Stomach (tissue), 9 donors: ENCODE data around the gene DST. TPM values are rescaled to one million over a fixed set of nuclear protein-coding genes. Genes with fewer than 3 reads are reported as not detected.

ENCODE experiments used
- DNase-seq, 2 donors: peaks; one replicate each; pipeline versions ENCODE4 v3.0.0 to v3.0.0-alpha.2; 2013 to 2019
- H3K27ac ChIP-seq, 5 donors: fragments of 200-600 bp in 4 of 5; sonication (generic) in 4 of 5; one replicate each; pipeline ENCODE4 v1.5.1; 2013 to 2019; ENCODE audit warnings: mild to moderate bottlenecking in 1 of 5, moderate library complexity in 1 of 5
- H3K27me3 ChIP-seq, 3 donors: fragments of 200-600 bp; sonication (generic); one replicate each; pipeline ENCODE4 v1.5.1; 2017 to 2019; ENCODE audit warnings: mixed run types in 1 of 3
- H3K36me3 ChIP-seq, 4 donors: fragments of 200-600 bp; sonication (generic); 1 replicate in 3 of 4; 2 replicates in 1 of 4; pipeline ENCODE4 v1.5.1; 2016 to 2019
- H3K4me1 ChIP-seq, 4 donors: fragments of 200-600 bp; sonication (generic); one replicate each; pipeline ENCODE4 v1.5.1; 2016 to 2019
- H3K4me3 ChIP-seq, 4 donors: fragments of 200-600 bp; sonication (generic) in 3 of 4; one replicate each; pipeline ENCODE4 v1.5.1; 2016 to 2019; ENCODE audit warnings: mild to moderate bottlenecking in 1 of 4
- H3K9me3 ChIP-seq, 4 donors: fragments of 200-600 bp; sonication (generic); one replicate each; pipeline ENCODE4 v1.5.1; 2016 to 2019
- CTCF ChIP-seq, 7 experiments: fragments of 450-650 bp in 4 of 7; fragments of 200-600 bp in 3 of 7; sonication (generic) in 3 of 7; IDR thresholded peaks; one replicate each; pipeline ENCODE4 v1.5.1; 2016 to 2019; ENCODE audit warnings: antibody characterized with exemption in 7 of 7, control low read depth in 2 of 7, mild to moderate bottlenecking in 1 of 7
- EP300 ChIP-seq: sonication (generic); formaldehyde crosslinking; IDR thresholded peaks from one replicate; pipeline ENCODE4 v1.6.1; 2017; ENCODE audit warnings: antibody characterized with exemption
- POLR2A ChIP-seq, 4 donors: fragments of 450-650 bp; IDR thresholded peaks; one replicate each; pipeline ENCODE4 v1.6.1; 2016; ENCODE audit warnings: antibody characterized with exemption in 4 of 4, control low read depth in 2 of 4, mild to moderate bottlenecking in 1 of 4, moderate library complexity in 1 of 4
- POLR2AphosphoS5 ChIP-seq, 3 donors: sonication (generic); formaldehyde crosslinking; IDR thresholded peaks; one replicate each; pipeline ENCODE4 v1.6.1; 2016; ENCODE audit warnings: antibody characterized with exemption in 3 of 3
- WGBS, 5 donors: extraction: QIAGEN DNeasy Blood & Tissue Kit in 3 of 5; methylation state at CpG; one replicate each; pipeline versions ENCODE4 v1.1.5 to v1.1.7; 2013 to 2018; 5-methylcytosine and 5-hydroxymethylcytosine counted together
- intact Hi-C: fragments of 100-400 bp; cut with DNase I; formaldehyde crosslinking; loops from one replicate; pipeline ENCODE4 v1.15.1; 2023; ENCODE audit warnings: low total_unique reads
- polyA plus RNA-seq, 3 donors: library from polyadenylated mRNA; stranded (reverse); fragments of 200-250 nt; gene quantifications; one replicate each; pipeline ENCODE4 v1.2.3, GENCODE V29; 2013
- total RNA-seq, 5 donors: library from RNA; depleted of rRNA; stranded (reverse); fragments of >200 nt; gene quantifications; one replicate each; pipeline versions ENCODE4 v1.1.0 to v1.2.3, GENCODE V29; 2014 to 2016
- donor health status: healthy with polysubstance abuse.
- donor health status: Bipolar disorder and iron deficiency.
- donor health status: healthy.

DST gene
- total and polyA plus RNA-seq, 8 donors: 16.3 to 623 (median 200) TPM

- Histone ChIP-seq H3K27me3 (no peaks in the 10 kb centered on the region), H3K4me1 (peaks cover 4 to 53% (median 19%) of the 10 kb centered on the region in 4 donors), H3K9me3 (no peaks in the 10 kb centered on the region), H3K4me3 (no peak overlapping the region), H3K36me3 (peaks cover 6 to 72% (median 58%) of the 10 kb centered on the region in 4 donors), H3K27ac (no peak overlapping the region)
- DNase-seq: no peak
- 78 to 90% (median 87%) methylated on average over 4 of the region's 4 CpGs for WGBS, 5 donors
- no peak for TF ChIP-seq POLR2A (IDR thresholded peaks at IDR 0.05)
- TF ChIP-seq EP300: no peak
- TF ChIP-seq POLR2AphosphoS5 (IDR thresholded peaks at IDR 0.05): no peak
- no peak for TF ChIP-seq CTCF (IDR thresholded peaks at IDR 0.05)
- intact Hi-C loops: no loop called here
Observed at GRCh38 chr6:56480654-56481337, 161.9 kb downstream of the DST start.

- H3K27ac ChIP-seq: no peak overlapping the region
- H3K27me3 ChIP-seq: no peaks in the 10 kb centered on the region
- intact Hi-C loops: no loop called here
- peaks cover 6 to 72% (median 59%) of the 10 kb centered on the region in 4 donors for H3K36me3 ChIP-seq
- peaks cover 4 to 58% (median 21%) of the 10 kb centered on the region in 4 donors for H3K4me1 ChIP-seq
- DNase-seq: no peak
- H3K4me3 ChIP-seq: no peak overlapping the region
- no peaks in the 10 kb centered on the region for H3K9me3 ChIP-seq
- TF ChIP-seq EP300 (no peak), POLR2AphosphoS5 (IDR thresholded peaks at IDR 0.05) (no peak)
Observed at GRCh38 chr6:56480246-56480645, 162.4 kb downstream of the DST start.

GRCh38 chr6:56479381-56479780 is 163.3 kb downstream of the DST start:
- peaks cover 6 to 75% (median 63%) of the 10 kb centered on the region in 4 donors for H3K36me3 ChIP-seq

GRCh38 chr6:56478202-56478601 is 164.5 kb downstream of the DST start:
- no peaks in the 10 kb centered on the region for H3K9me3 ChIP-seq

More at GRCh38 chr6:56479381-56479780, 163.3 kb downstream of the DST start:
- Histone ChIP-seq H3K4me3 (no peak overlapping the region), H3K4me1 (peaks cover 4 to 54% (median 19%) of the 10 kb centered on the region in 4 donors), H3K27me3 (no peaks in the 10 kb centered on the region), H3K9me3 (no peaks in the 10 kb centered on the region), H3K27ac (no peak overlapping the region)
- intact Hi-C loops: no loop called here
- WGBS, 5 donors: 91 to 98% (median 97%) methylated on average over 3 of the region's 3 CpGs
- TF ChIP-seq POLR2A (IDR thresholded peaks at IDR 0.05) (no peak), POLR2AphosphoS5 (IDR thresholded peaks at IDR 0.05) (no peak), EP300 (no peak), CTCF (IDR thresholded peaks at IDR 0.05) (no peak)
- no peak for DNase-seq

More at GRCh38 chr6:56478202-56478601, 164.5 kb downstream of the DST start:
- no peak overlapping the region for H3K4me3 ChIP-seq
- no peaks in the 10 kb centered on the region for H3K27me3 ChIP-seq
- no peak overlapping the region for H3K27ac ChIP-seq
- H3K36me3 ChIP-seq: peaks cover 11 to 85% (median 74%) of the 10 kb centered on the region in 4 donors
- peaks cover 4 to 42% (median 16%) of the 10 kb centered on the region in 4 donors for H3K4me1 ChIP-seq
- TF ChIP-seq CTCF (IDR thresholded peaks at IDR 0.05): no peak
- TF ChIP-seq POLR2AphosphoS5 (IDR thresholded peaks at IDR 0.05): no peak
- no peak for TF ChIP-seq EP300
- TF ChIP-seq POLR2A (IDR thresholded peaks at IDR 0.05): no peak
- 91 to 98% (median 94%) methylated on average over 1 of the region's 1 CpG for WGBS, 5 donors
- intact Hi-C loops: no loop called here
- DNase-seq: no peak
